Neural cell (in vitro differentiated cells): ENCODE measurements around the gene IL12B. TPM values are rescaled to one million over a fixed set of nuclear protein-coding genes. Genes with fewer than 3 reads are reported as not detected.

ENCODE experiments used
- H2AFZ ChIP-seq: fragments of 200-600, 300-800 bp; sonication (generic), shearing (Covaris generic); 2 replicates; pipeline ENCODE4 v1.6.0; 2014; ENCODE audit warnings: low read depth, mild to moderate bottlenecking, antibody characterized with exemption, low read length, moderate library complexity
- H3F3A ChIP-seq: fragments of 200-600 bp; shearing (Covaris generic); 2 replicates; pipeline ENCODE4 v1.6.1; 2016; ENCODE audit warnings: mild to moderate bottlenecking, moderate library complexity, mixed read lengths, antibody characterized with exemption, low read length; ENCODE audit not compliant: insufficient read depth, poor library complexity, severe bottlenecking
- H3K27ac ChIP-seq: fragments of 200-600, 300-800 bp; sonication (generic), shearing (Covaris generic); 2 replicates; pipeline ENCODE4 v1.5.1; 2014; ENCODE audit warnings: mild to moderate bottlenecking, low read length, moderate library complexity
- H3K27me3 ChIP-seq: fragments of 300-800, 200-600 bp; sonication (generic), shearing (Covaris generic); 2 replicates; pipeline ENCODE4 v1.6.0; 2014; ENCODE audit warnings: mild to moderate bottlenecking, low read depth, low read length, moderate library complexity; ENCODE audit not compliant: insufficient read depth
- H3K36me3 ChIP-seq: fragments of 300-800, 200-600 bp; sonication (generic), shearing (Covaris generic); 2 replicates; pipeline ENCODE4 v1.5.1; 2014; ENCODE audit warnings: mild to moderate bottlenecking, antibody characterized with exemption, low read length, moderate library complexity; ENCODE audit not compliant: insufficient read depth
- H3K4me2 ChIP-seq: fragments of 300-800, 200-600 bp; sonication (generic), shearing (Covaris generic); 2 replicates; pipeline ENCODE4 v1.6.0; 2014; ENCODE audit warnings: mild to moderate bottlenecking, low read length
- H3K4me3 ChIP-seq: fragments of 300-800, 200-600 bp; sonication (generic), shearing (Covaris generic); 2 replicates; pipeline ENCODE4 v1.5.1; 2014; ENCODE audit warnings: mild to moderate bottlenecking, low read length, moderate library complexity
- H3K79me2 ChIP-seq: fragments of 200-600 bp; shearing (Covaris generic); replicated peaks from 2 replicates; pipeline ENCODE4 v1.6.0; 2014; ENCODE audit warnings: mild to moderate bottlenecking, low read length, moderate library complexity; ENCODE audit not compliant: insufficient read depth
- H3K9ac ChIP-seq: fragments of 300-800, 200-600 bp; sonication (generic), shearing (Covaris generic); 2 replicates; pipeline ENCODE4 v1.6.1; 2016; ENCODE audit warnings: mild to moderate bottlenecking, low read length, mixed read lengths
- H3K9me2 ChIP-seq: fragments of 200-600 bp; shearing (Covaris generic); 2 replicates; pipeline ENCODE4 v1.6.1; 2016; ENCODE audit warnings: mild to moderate bottlenecking, low read length, mixed read lengths; ENCODE audit not compliant: insufficient read depth
- H3K9me3 ChIP-seq: fragments of 200-600, 300-800 bp; sonication (generic), shearing (Covaris generic); 2 replicates; pipeline ENCODE4 v1.6.1; 2016; ENCODE audit warnings: mild to moderate bottlenecking, mixed run types, low read length, moderate library complexity, mixed read lengths
- H4K20me1 ChIP-seq: fragments of 200-600 bp; shearing (Covaris generic); 2 replicates; pipeline ENCODE4 v1.6.1; 2016; ENCODE audit warnings: mild to moderate bottlenecking, mixed run types; ENCODE audit not compliant: insufficient read depth
- EP300 ChIP-seq: fragments of 450-650 bp; conservative IDR thresholded peaks from 2 replicates; pipeline ENCODE4 v1.6.1; 2014; ENCODE audit warnings: antibody characterized with exemption, mild to moderate bottlenecking, moderate library complexity; ENCODE audit not compliant: poor library complexity, severe bottlenecking
- EZH2 ChIP-seq: fragments of 200-600, 300-800 bp; shearing (Covaris generic), sonication (generic); IDR thresholded peaks from 2 replicates; pipeline ENCODE4 v1.6.1; 2014; ENCODE audit warnings: antibody characterized with exemption, low read length, borderline replicate concordance, mild to moderate bottlenecking; ENCODE audit not compliant: insufficient read depth, poor library complexity, severe bottlenecking
- MXI1 ChIP-seq: fragments of 450-650 bp; conservative IDR thresholded peaks from 2 replicates; pipeline ENCODE4 v1.6.1; 2014; ENCODE audit warnings: antibody characterized with exemption, mild to moderate bottlenecking; ENCODE audit not compliant: poor library complexity, severe bottlenecking
- POLR2AphosphoS5 ChIP-seq: IDR thresholded peaks from 2 replicates; pipeline ENCODE4 v1.6.1; 2012
- RAD21 ChIP-seq: fragments of 450-650 bp; conservative IDR thresholded peaks from 2 replicates; pipeline ENCODE4 v1.6.1; 2014; ENCODE audit warnings: antibody characterized with exemption, mild to moderate bottlenecking, moderate library complexity
- SMC3 ChIP-seq: fragments of 450-650 bp; conservative IDR thresholded peaks from 2 replicates; pipeline ENCODE4 v1.6.1; 2014; ENCODE audit warnings: antibody characterized with exemption, mild to moderate bottlenecking, moderate library complexity; ENCODE audit not compliant: poor library complexity
- TAF1 ChIP-seq: IDR thresholded peaks from 2 replicates; pipeline ENCODE4 v1.6.1; 2012; ENCODE audit warnings: low read depth
- polyA plus RNA-seq: library from polyadenylated mRNA; depleted of rRNA; stranded (reverse); fragments of >200 nt; gene quantifications from 2 replicates; pipeline ENCODE4 v1.2.3, GENCODE V29; 2014
- TF ChIP-seq, protein P1 (sequence below): IDR thresholded peaks from 2 replicates; pipeline ENCODE4 v1.6.1; 2012; ENCODE audit warnings: borderline replicate concordance
- TF ChIP-seq, protein P2 (sequence below): fragments of 450-650 bp; IDR thresholded peaks from 2 replicates; pipeline ENCODE4 v1.5.1; 2014; ENCODE audit warnings: antibody characterized with exemption, mild to moderate bottlenecking, moderate library complexity; ENCODE audit not compliant: poor library complexity, severe bottlenecking

IL12B gene
- polyA plus RNA-seq, 1 donor from 2014 or later: not detected

DNA sequence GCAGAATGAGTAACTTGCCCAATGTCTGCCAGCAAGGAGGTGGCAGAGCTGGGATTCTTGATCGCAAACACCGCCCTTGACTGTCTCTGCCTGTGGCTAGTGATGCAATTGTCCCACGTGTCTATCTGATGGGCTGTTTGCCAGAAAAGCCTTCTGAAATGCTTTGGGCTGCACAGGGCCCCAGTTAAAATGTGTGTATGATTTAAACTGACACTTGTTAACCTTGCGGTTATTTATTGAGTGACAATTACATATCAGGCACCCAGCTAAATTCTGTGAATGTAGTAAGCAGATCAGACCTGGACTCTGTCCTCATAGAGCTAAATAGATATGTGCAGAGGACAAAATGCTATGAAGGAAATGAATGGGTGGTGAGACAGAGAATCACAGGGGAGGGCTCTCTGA lies 11.6 kb upstream of the IL12B start:
- Histone ChIP-seq H3K4me3 (no peak overlapping the region), H3F3A (no peaks in the 10 kb centered on the region), H3K9me3 (no peaks in the 10 kb centered on the region), H3K9me2 (no peaks in the 10 kb centered on the region), H3K27me3 (no peaks in the 10 kb centered on the region), H3K9ac (no peak overlapping the region), H4K20me1 (no peaks in the 10 kb centered on the region), H3K4me2 (no peak overlapping the region), H3K79me2 (no peaks in the 10 kb centered on the region), H3K36me3 (no peaks in the 10 kb centered on the region), H3K27ac (no peak overlapping the region), H2AFZ (no peak overlapping the region)
- no peak for TF ChIP-seq EP300
- no peak for TF ChIP-seq POLR2AphosphoS5
- no peak for TF ChIP-seq MXI1

DNA sequence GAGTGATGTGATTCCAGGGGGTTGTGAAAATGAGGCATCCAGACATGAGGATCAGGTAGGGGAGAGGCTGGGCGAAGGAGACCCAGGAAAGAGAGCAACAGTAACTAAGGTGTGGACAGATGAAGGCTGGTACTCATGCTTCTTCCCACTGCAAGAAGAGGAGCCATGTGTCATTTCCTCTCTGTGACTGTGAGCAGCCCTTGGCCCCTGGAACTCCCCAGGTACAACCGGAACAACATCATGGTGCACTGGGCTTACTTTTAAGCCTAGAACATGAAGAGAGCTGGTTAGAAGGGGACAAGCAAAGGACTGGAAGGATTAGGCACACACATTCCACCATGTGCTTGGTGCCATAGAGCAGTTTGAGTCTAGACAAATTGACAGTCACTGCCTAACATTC lies 10.9 kb upstream of the IL12B start:
- Histone ChIP-seq H3K9me2 (no peaks in the 10 kb centered on the region), H2AFZ (no peak overlapping the region)
- TF ChIP-seq EP300 (no peak), TAF1 (no peak), EZH2 (no peak), POLR2AphosphoS5 (no peak), RAD21 (no peak), SMC3 (no peak), MXI1 (no peak)
- TF ChIP-seq, protein P1, sequence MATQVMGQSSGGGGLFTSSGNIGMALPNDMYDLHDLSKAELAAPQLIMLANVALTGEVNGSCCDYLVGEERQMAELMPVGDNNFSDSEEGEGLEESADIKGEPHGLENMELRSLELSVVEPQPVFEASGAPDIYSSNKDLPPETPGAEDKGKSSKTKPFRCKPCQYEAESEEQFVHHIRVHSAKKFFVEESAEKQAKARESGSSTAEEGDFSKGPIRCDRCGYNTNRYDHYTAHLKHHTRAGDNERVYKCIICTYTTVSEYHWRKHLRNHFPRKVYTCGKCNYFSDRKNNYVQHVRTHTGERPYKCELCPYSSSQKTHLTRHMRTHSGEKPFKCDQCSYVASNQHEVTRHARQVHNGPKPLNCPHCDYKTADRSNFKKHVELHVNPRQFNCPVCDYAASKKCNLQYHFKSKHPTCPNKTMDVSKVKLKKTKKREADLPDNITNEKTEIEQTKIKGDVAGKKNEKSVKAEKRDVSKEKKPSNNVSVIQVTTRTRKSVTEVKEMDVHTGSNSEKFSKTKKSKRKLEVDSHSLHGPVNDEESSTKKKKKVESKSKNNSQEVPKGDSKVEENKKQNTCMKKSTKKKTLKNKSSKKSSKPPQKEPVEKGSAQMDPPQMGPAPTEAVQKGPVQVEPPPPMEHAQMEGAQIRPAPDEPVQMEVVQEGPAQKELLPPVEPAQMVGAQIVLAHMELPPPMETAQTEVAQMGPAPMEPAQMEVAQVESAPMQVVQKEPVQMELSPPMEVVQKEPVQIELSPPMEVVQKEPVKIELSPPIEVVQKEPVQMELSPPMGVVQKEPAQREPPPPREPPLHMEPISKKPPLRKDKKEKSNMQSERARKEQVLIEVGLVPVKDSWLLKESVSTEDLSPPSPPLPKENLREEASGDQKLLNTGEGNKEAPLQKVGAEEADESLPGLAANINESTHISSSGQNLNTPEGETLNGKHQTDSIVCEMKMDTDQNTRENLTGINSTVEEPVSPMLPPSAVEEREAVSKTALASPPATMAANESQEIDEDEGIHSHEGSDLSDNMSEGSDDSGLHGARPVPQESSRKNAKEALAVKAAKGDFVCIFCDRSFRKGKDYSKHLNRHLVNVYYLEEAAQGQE: no peak
- TF ChIP-seq, protein P2, sequence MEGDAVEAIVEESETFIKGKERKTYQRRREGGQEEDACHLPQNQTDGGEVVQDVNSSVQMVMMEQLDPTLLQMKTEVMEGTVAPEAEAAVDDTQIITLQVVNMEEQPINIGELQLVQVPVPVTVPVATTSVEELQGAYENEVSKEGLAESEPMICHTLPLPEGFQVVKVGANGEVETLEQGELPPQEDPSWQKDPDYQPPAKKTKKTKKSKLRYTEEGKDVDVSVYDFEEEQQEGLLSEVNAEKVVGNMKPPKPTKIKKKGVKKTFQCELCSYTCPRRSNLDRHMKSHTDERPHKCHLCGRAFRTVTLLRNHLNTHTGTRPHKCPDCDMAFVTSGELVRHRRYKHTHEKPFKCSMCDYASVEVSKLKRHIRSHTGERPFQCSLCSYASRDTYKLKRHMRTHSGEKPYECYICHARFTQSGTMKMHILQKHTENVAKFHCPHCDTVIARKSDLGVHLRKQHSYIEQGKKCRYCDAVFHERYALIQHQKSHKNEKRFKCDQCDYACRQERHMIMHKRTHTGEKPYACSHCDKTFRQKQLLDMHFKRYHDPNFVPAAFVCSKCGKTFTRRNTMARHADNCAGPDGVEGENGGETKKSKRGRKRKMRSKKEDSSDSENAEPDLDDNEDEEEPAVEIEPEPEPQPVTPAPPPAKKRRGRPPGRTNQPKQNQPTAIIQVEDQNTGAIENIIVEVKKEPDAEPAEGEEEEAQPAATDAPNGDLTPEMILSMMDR: no peak

DNA sequence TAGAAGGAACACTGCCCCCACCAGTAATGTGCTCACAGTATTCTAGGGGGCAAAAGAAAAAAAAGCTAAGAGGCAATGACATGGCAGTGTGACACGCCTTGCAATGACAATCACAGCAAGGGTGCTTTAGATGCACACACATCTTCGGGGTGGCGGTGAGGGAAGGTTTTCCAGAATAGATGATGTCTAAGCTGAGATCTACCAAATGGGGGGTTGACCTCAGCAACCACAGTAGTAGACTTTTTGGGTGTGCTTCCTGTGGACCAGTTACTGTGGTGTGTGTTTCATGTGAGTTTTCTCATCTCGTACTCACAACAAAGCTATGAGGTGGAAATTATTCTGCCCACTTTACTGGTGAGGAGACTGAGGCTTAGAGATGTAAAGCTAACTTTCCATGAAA lies 10.2 kb upstream of the IL12B start:
- Histone ChIP-seq H3K9me3 (no peaks in the 10 kb centered on the region), H4K20me1 (no peaks in the 10 kb centered on the region), H3K36me3 (no peaks in the 10 kb centered on the region), H3F3A (no peaks in the 10 kb centered on the region), H3K9me2 (no peaks in the 10 kb centered on the region), H3K27ac (no peak overlapping the region), H3K4me2 (no peak overlapping the region), H2AFZ (no peak overlapping the region), H3K9ac (no peak overlapping the region), H3K79me2 (no peaks in the 10 kb centered on the region), H3K4me3 (no peak overlapping the region), H3K27me3 (no peaks in the 10 kb centered on the region)
- TF ChIP-seq POLR2AphosphoS5: no peak
- TF ChIP-seq, protein P2: no peak
- no peak for TF ChIP-seq SMC3
- no peak for TF ChIP-seq TAF1
- TF ChIP-seq EP300: no peak
- no peak for TF ChIP-seq RAD21
- no peak for TF ChIP-seq EZH2
- TF ChIP-seq, protein P1: no peak
- TF ChIP-seq MXI1: no peak

More for the DNA sequence above, 10.9 kb upstream of the IL12B start:
- Histone ChIP-seq H4K20me1 (no peaks in the 10 kb centered on the region), H3K27ac (no peak overlapping the region), H3K4me3 (no peak overlapping the region), H3K4me2 (no peak overlapping the region), H3K9me3 (no peaks in the 10 kb centered on the region), H3K9ac (no peak overlapping the region), H3K27me3 (no peaks in the 10 kb centered on the region), H3F3A (no peaks in the 10 kb centered on the region), H3K36me3 (no peaks in the 10 kb centered on the region), H3K79me2 (no peaks in the 10 kb centered on the region)
